Measurements from ENCODE around the gene MOCOS.

DNA sequence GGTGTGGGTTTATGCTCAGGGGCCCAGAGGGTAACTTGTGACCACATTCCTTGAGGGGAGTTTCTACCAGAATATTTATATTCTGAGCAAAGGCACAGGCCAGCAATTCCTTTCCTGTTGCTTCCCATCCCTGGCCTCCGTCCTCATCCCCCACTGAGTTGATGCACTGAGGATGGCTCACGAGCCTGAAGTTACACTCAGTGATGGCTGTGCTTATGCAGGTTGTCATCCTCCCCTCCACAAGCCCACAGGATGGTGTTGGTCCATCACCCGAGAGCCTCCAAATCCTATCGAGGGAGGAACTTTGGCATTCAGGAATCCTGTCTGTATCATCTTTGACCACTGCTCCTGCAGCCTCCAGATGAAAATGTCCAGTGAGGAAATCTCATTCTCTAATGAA, 81.9 kb downstream of the MOCOS start:
- TF ChIP-seq CTCF (IDR thresholded peaks at IDR 0.05) (no peak), POLR2A (IDR thresholded peaks at IDR 0.05) (no peak), POLR2AphosphoS5 (IDR thresholded peaks at IDR 0.05) (no peak)
